Fibroblast of lung (primary cell): Measurements from ENCODE around the gene TTLL4. TPM values are rescaled to one million over a fixed set of nuclear protein-coding genes. Genes with fewer than 3 reads are reported as not detected.

ENCODE experiments used
- DNase-seq, 2 donors: peaks; one replicate each; pipeline versions ENCODE4 v3.0.0 to v3.0.0-alpha.2; 2010; ENCODE audit warnings: low read depth in 2 of 2
- H2AFZ ChIP-seq: 2 replicates; pipeline ENCODE4 v1.5.1; 2012; ENCODE audit warnings: low read length, control low read depth, inconsistent platforms
- H3K27ac ChIP-seq: 2 replicates; pipeline ENCODE4 v1.5.1; 2011; ENCODE audit warnings: low read length, control low read depth; ENCODE audit not compliant: insufficient read depth
- H3K27me3 ChIP-seq: 2 replicates; pipeline ENCODE4 v1.5.1; 2011; ENCODE audit warnings: mild to moderate bottlenecking, low read length; ENCODE audit not compliant: control insufficient read depth, insufficient read depth
- H3K36me3 ChIP-seq: 2 replicates; pipeline ENCODE4 v1.5.1; 2011; ENCODE audit warnings: low read length; ENCODE audit not compliant: control insufficient read depth, insufficient read depth
- H3K4me1 ChIP-seq: 2 replicates; pipeline ENCODE4 v1.5.1; 2011; ENCODE audit warnings: low read length; ENCODE audit not compliant: control insufficient read depth, insufficient read depth; ENCODE audit errors: extremely low read depth
- H3K4me2 ChIP-seq: 2 replicates; pipeline ENCODE4 v1.5.1; 2011; ENCODE audit warnings: low read length, control low read depth; ENCODE audit not compliant: insufficient read depth; ENCODE audit errors: extremely low read depth
- H3K4me3 ChIP-seq, 4 experiments: fragments of 200-600 bp in 1 of 4; sonication (generic) in 1 of 4; replicated peaks in 1 of 4; 2 replicates each; pipeline ENCODE4 v1.5.1; 2011 to 2016; ENCODE audit warnings: low read length in 4 of 4, low read depth in 3 of 4, mild to moderate bottlenecking in 3 of 4, control low read depth in 2 of 4, inconsistent platforms in 1 of 4, mixed read lengths in 1 of 4; ENCODE audit not compliant: insufficient read depth in 1 of 4; ENCODE audit errors: control extremely low read depth in 1 of 4
- H3K79me2 ChIP-seq: 2 replicates; pipeline ENCODE4 v1.5.1; 2012; ENCODE audit warnings: mild to moderate bottlenecking, low read length, inconsistent platforms; ENCODE audit not compliant: control insufficient read depth, insufficient read depth
- H3K9ac ChIP-seq: 2 replicates; pipeline ENCODE4 v1.5.1; 2011; ENCODE audit warnings: mild to moderate bottlenecking, low read length, control low read depth; ENCODE audit not compliant: insufficient read depth
- H3K9me3 ChIP-seq: 2 replicates; pipeline ENCODE4 v1.5.1; 2012; ENCODE audit warnings: low read depth, low read length; ENCODE audit not compliant: control insufficient read depth, insufficient read depth
- H4K20me1 ChIP-seq: 2 replicates; pipeline ENCODE4 v1.5.1; 2011; ENCODE audit warnings: low read length; ENCODE audit not compliant: control insufficient read depth, insufficient read depth; ENCODE audit errors: extremely low read depth
- CTCF ChIP-seq, 2 donors: IDR thresholded peaks in 1 of 2; conservative IDR thresholded peaks in 1 of 2; 1 replicate in 1 of 2; 2 replicates in 1 of 2; pipeline ENCODE4 v1.5.1; 2011 to 2012; ENCODE audit warnings: low read length in 2 of 2, control low read depth in 1 of 2, inconsistent platforms in 1 of 2, low read depth in 1 of 2, mild to moderate bottlenecking in 1 of 2
- EZH2 ChIP-seq: IDR thresholded peaks from 2 replicates; pipeline ENCODE4 v1.5.1; 2012; ENCODE audit warnings: low read length, control low read depth, mild to moderate bottlenecking; ENCODE audit errors: missing control alignments
- polyA plus RNA-seq, 2 donors: library from polyadenylated mRNA; depleted of rRNA in 1 of 2; stranded (reverse) in 1 of 2; unstranded in 1 of 2; fragments of >200 nt; gene quantifications; 2 replicates each; pipeline ENCODE4 v1.2.1, GENCODE V29; 2011 to 2012; ENCODE audit warnings: missing spikeins in 1 of 2
- total RNA-seq: library from RNA; depleted of rRNA; stranded (reverse); fragments of >200 nt; gene quantifications from 2 replicates; pipeline ENCODE4 v1.2.1, GENCODE V29; 2014

Gene TTLL4
- total and polyA plus RNA-seq, 2 donors (not counting 1 experiment from before 2014, with no cell fraction given), result 6.1 to 9.4 TPM

DNA sequence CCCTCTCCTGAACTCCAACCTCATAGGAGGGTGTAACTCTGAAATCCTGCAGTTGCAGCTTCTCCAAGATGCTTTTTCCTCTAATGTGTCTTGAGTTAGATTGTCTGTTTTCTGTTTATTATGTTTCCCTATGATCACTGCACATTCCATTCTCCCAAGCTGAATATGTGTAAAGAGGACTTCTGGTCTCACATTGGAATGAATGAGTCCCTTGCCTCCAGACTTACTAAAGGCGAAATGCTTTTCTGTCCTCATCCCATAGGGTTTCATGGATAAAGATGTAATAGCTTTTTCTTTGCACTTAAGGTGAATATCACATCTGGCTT, 35.8 kb downstream of the TTLL4 start:
- H2AFZ ChIP-seq, result no peak overlapping the region
- TF ChIP-seq CTCF (conservative IDR thresholded peaks at IDR 0.05 in 1 of 2, IDR thresholded peaks at IDR 0.05 in 1 of 2; ENCODE audit: low read depth in 1 of 2, low read length in 2 of 2) (no peak), EZH2 (no peak)
- no peak overlapping the region for H3K4me2 ChIP-seq
- peaks cover 12% of the 10 kb centered on the region for H3K36me3 ChIP-seq
- H3K9ac ChIP-seq, result no peak overlapping the region
- H3K4me1 ChIP-seq, result no peaks in the 10 kb centered on the region
- no peak for DNase-seq
- H3K27ac ChIP-seq, result no peak overlapping the region
- H3K9me3 ChIP-seq, result no peaks in the 10 kb centered on the region
- no peaks in the 10 kb centered on the region for H4K20me1 ChIP-seq
- no peak overlapping the region for H3K4me3 ChIP-seq
- H3K79me2 ChIP-seq, result no peaks in the 10 kb centered on the region
- H3K27me3 ChIP-seq, result no peaks in the 10 kb centered on the region

GRCh38 chr2:218746960-218747359, 36.3 kb downstream of the TTLL4 start:
- Histone ChIP-seq H3K4me1 (no peaks in the 10 kb centered on the region), H3K9ac (no peak overlapping the region), H3K27me3 (no peaks in the 10 kb centered on the region), H3K36me3 (peaks cover 12% of the 10 kb centered on the region), H2AFZ (no peak overlapping the region), H3K79me2 (no peaks in the 10 kb centered on the region), H4K20me1 (no peaks in the 10 kb centered on the region), H3K27ac (no peak overlapping the region), H3K4me3 (no peak overlapping the region), H3K4me2 (no peak overlapping the region), H3K9me3 (no peaks in the 10 kb centered on the region)
- no peak for TF ChIP-seq EZH2
- TF ChIP-seq CTCF (conservative IDR thresholded peaks at IDR 0.05 in 1 of 2, IDR thresholded peaks at IDR 0.05 in 1 of 2; ENCODE audit: low read depth in 1 of 2, low read length in 2 of 2), result no peak
- no peak for DNase-seq

DNA sequence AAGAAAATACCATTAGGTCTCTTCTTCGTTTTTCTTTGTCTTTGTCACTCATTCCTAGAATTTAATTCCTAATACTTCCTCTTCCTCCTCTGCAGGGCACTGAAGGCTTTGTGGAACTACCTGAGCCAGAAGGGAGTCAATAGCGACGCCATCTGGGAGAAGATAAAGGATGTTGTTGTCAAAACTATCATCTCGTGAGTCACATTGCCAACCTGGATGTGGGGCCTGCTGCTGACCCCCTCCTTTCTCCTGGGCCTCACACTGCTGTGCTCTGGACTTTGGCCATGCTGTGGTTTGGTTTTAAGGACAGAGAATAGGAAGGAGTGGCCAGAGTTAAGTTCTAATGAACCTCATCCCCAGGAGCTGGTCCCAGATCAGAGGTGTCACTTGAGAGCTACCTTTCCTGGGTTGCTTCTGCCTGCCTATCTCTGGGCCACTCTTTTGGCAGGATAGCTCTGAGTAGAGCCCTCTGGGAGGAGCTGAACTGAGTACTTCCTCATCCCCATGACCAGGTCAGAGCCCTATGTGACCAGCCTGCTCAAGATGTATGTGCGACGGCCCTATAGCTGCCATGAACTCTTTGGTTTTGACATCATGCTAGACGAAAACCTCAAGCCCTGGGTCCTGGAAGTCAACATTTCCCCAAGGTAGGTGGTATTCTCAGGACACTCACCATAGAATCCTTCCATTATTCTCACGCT, 38.3 kb downstream of the TTLL4 start:
- Histone ChIP-seq H3K79me2 (no peaks in the 10 kb centered on the region), H3K27me3 (no peaks in the 10 kb centered on the region), H3K9ac (no peak overlapping the region), H3K9me3 (no peaks in the 10 kb centered on the region), H4K20me1 (no peaks in the 10 kb centered on the region), H3K27ac (no peak overlapping the region), H3K4me3 (no peak overlapping the region), H3K36me3 (peaks cover 14% of the 10 kb centered on the region), H3K4me2 (no peak overlapping the region), H2AFZ (no peak overlapping the region), H3K4me1 (no peaks in the 10 kb centered on the region)
- TF ChIP-seq EZH2 (no peak), CTCF (conservative IDR thresholded peaks at IDR 0.05 in 1 of 2, IDR thresholded peaks at IDR 0.05 in 1 of 2; ENCODE audit: low read depth in 1 of 2, low read length in 2 of 2) (no peak)
- no peak for DNase-seq
